ENCODE results near the gene RAPGEF4. TPM values are rescaled to one million over a fixed set of nuclear protein-coding genes. Genes with fewer than 3 reads are reported as not detected.

Gene RAPGEF4
- polyA plus RNA-seq, 2 donors = 1.7 to 3.1 TPM

- H3K4me3 ChIP-seq (ENCODE audit: low read depth in 1 of 2, low read length in 2 of 2) = no peak overlapping the region
- H3K27ac ChIP-seq (ENCODE audit: low read depth in 2 of 2, low read length in 1 of 2) = no peak overlapping the region
- no peaks in the 10 kb centered on the region for H3K4me1 ChIP-seq (ENCODE audit: control insufficient read depth in 2 of 2, insufficient read depth in 2 of 2, low read length in 1 of 2)
- peaks cover 0 to 2% of the 10 kb centered on the region in 2 donors for H3K9me3 ChIP-seq (ENCODE audit: control insufficient read depth in 2 of 2, insufficient read depth in 1 of 2, low read depth in 1 of 2, low read length in 1 of 2)
- no peaks in the 10 kb centered on the region for H3K36me3 ChIP-seq (ENCODE audit: control insufficient read depth in 2 of 2, insufficient read depth in 2 of 2, low read length in 1 of 2)
- no peaks in the 10 kb centered on the region for H3K27me3 ChIP-seq (ENCODE audit: control insufficient read depth in 1 of 2, insufficient read depth in 2 of 2, low read length in 2 of 2)
- 70 to 92% methylated on average over 1 of the region's 1 CpG for WGBS, 2 donors
Observed at GRCh38 chr2:172962082-172962481, 226.4 kb downstream of the RAPGEF4 start.

- no peaks in the 10 kb centered on the region for H3K36me3 ChIP-seq (ENCODE audit: control insufficient read depth in 2 of 2, insufficient read depth in 2 of 2, low read length in 1 of 2)
- H3K4me3 ChIP-seq (ENCODE audit: low read depth in 1 of 2, low read length in 2 of 2) = no peak overlapping the region
- peaks cover 0 to 3% of the 10 kb centered on the region in 2 donors for H3K4me1 ChIP-seq (ENCODE audit: control insufficient read depth in 2 of 2, insufficient read depth in 2 of 2, low read length in 1 of 2)
- no peaks in the 10 kb centered on the region for H3K27me3 ChIP-seq (ENCODE audit: control insufficient read depth in 1 of 2, insufficient read depth in 2 of 2, low read length in 2 of 2)
- H3K9me3 ChIP-seq (ENCODE audit: control insufficient read depth in 2 of 2, insufficient read depth in 1 of 2, low read depth in 1 of 2, low read length in 1 of 2) = peaks cover 0 to 2% of the 10 kb centered on the region in 2 donors
- no peak overlapping the region for H3K27ac ChIP-seq (ENCODE audit: low read depth in 2 of 2, low read length in 1 of 2)
- WGBS, 2 donors = 55 to 63% methylated on average over 2 of the region's 2 CpGs
Observed at GRCh38 chr2:172962824-172963223, 227.2 kb downstream of the RAPGEF4 start.

- Histone ChIP-seq H3K4me1 (ENCODE audit: control insufficient read depth in 2 of 2, insufficient read depth in 2 of 2, low read length in 1 of 2) (peaks cover 3 to 5% of the 10 kb centered on the region in 2 donors), H3K36me3 (ENCODE audit: control insufficient read depth in 2 of 2, insufficient read depth in 2 of 2, low read length in 1 of 2) (no peaks in the 10 kb centered on the region), H3K4me3 (ENCODE audit: low read depth in 1 of 2, low read length in 2 of 2) (no peak overlapping the region), H3K27ac (ENCODE audit: low read depth in 2 of 2, low read length in 1 of 2) (no peak overlapping the region), H3K9me3 (ENCODE audit: control insufficient read depth in 2 of 2, insufficient read depth in 1 of 2, low read depth in 1 of 2, low read length in 1 of 2) (peaks cover 0 to 5% of the 10 kb centered on the region in 2 donors), H3K27me3 (ENCODE audit: control insufficient read depth in 1 of 2, insufficient read depth in 2 of 2, low read length in 2 of 2) (no peaks in the 10 kb centered on the region)
- WGBS, 2 donors = 90% methylated on average over 3 of the region's 3 CpGs
Observed at GRCh38 chr2:172964511-172965139, 229.0 kb downstream of the RAPGEF4 start.

- H3K4me1 ChIP-seq (ENCODE audit: control insufficient read depth in 2 of 2, insufficient read depth in 2 of 2, low read length in 1 of 2) = peaks cover 3 to 7% of the 10 kb centered on the region in 2 donors
- no peaks in the 10 kb centered on the region for H3K27me3 ChIP-seq (ENCODE audit: control insufficient read depth in 1 of 2, insufficient read depth in 2 of 2, low read length in 2 of 2)
- no peak overlapping the region for H3K4me3 ChIP-seq (ENCODE audit: low read depth in 1 of 2, low read length in 2 of 2)
- 89 to 92% methylated on average over 8 of the region's 8 CpGs for WGBS, 2 donors
- peaks cover 0 to 5% of the 10 kb centered on the region in 2 donors for H3K9me3 ChIP-seq (ENCODE audit: control insufficient read depth in 2 of 2, insufficient read depth in 1 of 2, low read depth in 1 of 2, low read length in 1 of 2)
- H3K36me3 ChIP-seq (ENCODE audit: control insufficient read depth in 2 of 2, insufficient read depth in 2 of 2, low read length in 1 of 2) = no peaks in the 10 kb centered on the region
- H3K27ac ChIP-seq (ENCODE audit: low read depth in 2 of 2, low read length in 1 of 2) = no peak overlapping the region
Observed at GRCh38 chr2:172965433-172966212, 230.0 kb downstream of the RAPGEF4 start.

GRCh38 chr2:172967036-172967982 lies 231.7 kb downstream of the RAPGEF4 start:
- Histone ChIP-seq H3K9me3 (ENCODE audit: control insufficient read depth in 2 of 2, insufficient read depth in 1 of 2, low read depth in 1 of 2, low read length in 1 of 2) (peaks cover 0 to 5% of the 10 kb centered on the region in 2 donors), H3K4me1 (ENCODE audit: control insufficient read depth in 2 of 2, insufficient read depth in 2 of 2, low read length in 1 of 2) (peaks cover 3 to 7% of the 10 kb centered on the region in 2 donors), H3K36me3 (ENCODE audit: control insufficient read depth in 2 of 2, insufficient read depth in 2 of 2, low read length in 1 of 2) (no peaks in the 10 kb centered on the region), H3K27ac (ENCODE audit: low read depth in 2 of 2, low read length in 1 of 2) (no peak overlapping the region), H3K27me3 (ENCODE audit: control insufficient read depth in 1 of 2, insufficient read depth in 2 of 2, low read length in 2 of 2) (no peaks in the 10 kb centered on the region), H3K4me3 (ENCODE audit: low read depth in 1 of 2, low read length in 2 of 2) (no peak overlapping the region)
- 75 to 83% methylated on average over 16 of the region's 16 CpGs for WGBS, 2 donors

GRCh38 chr2:172968061-172968469 lies 232.4 kb downstream of the RAPGEF4 start:
- H3K27ac ChIP-seq (ENCODE audit: low read depth in 2 of 2, low read length in 1 of 2) = no peak overlapping the region
- WGBS, 2 donors = 57% methylated on average over 7 of the region's 7 CpGs
- H3K27me3 ChIP-seq (ENCODE audit: control insufficient read depth in 1 of 2, insufficient read depth in 2 of 2, low read length in 2 of 2) = no peaks in the 10 kb centered on the region
- H3K9me3 ChIP-seq (ENCODE audit: control insufficient read depth in 2 of 2, insufficient read depth in 1 of 2, low read depth in 1 of 2, low read length in 1 of 2) = peaks cover 0 to 5% of the 10 kb centered on the region in 2 donors
- peaks cover 3 to 7% of the 10 kb centered on the region in 2 donors for H3K4me1 ChIP-seq (ENCODE audit: control insufficient read depth in 2 of 2, insufficient read depth in 2 of 2, low read length in 1 of 2)
- H3K4me3 ChIP-seq (ENCODE audit: low read depth in 1 of 2, low read length in 2 of 2) = no peak overlapping the region
- H3K36me3 ChIP-seq (ENCODE audit: control insufficient read depth in 2 of 2, insufficient read depth in 2 of 2, low read length in 1 of 2) = no peaks in the 10 kb centered on the region

- WGBS, 2 donors = 63 to 78% methylated on average over 1 of the region's 1 CpG
Observed at GRCh38 chr2:172969166-172969565, 233.5 kb downstream of the RAPGEF4 start.

GRCh38 chr2:172969609-172970008 lies 234.0 kb downstream of the RAPGEF4 start:
- WGBS, 2 donors = 64 to 77% methylated on average over 3 of the region's 3 CpGs
- no peaks in the 10 kb centered on the region for H3K36me3 ChIP-seq (ENCODE audit: control insufficient read depth in 2 of 2, insufficient read depth in 2 of 2, low read length in 1 of 2)
- no peaks in the 10 kb centered on the region for H3K27me3 ChIP-seq (ENCODE audit: control insufficient read depth in 1 of 2, insufficient read depth in 2 of 2, low read length in 2 of 2)
- H3K4me3 ChIP-seq (ENCODE audit: low read depth in 1 of 2, low read length in 2 of 2) = no peak overlapping the region
- H3K9me3 ChIP-seq (ENCODE audit: control insufficient read depth in 2 of 2, insufficient read depth in 1 of 2, low read depth in 1 of 2, low read length in 1 of 2) = peaks cover 0 to 2% of the 10 kb centered on the region in 2 donors
- no peak overlapping the region for H3K27ac ChIP-seq (ENCODE audit: low read depth in 2 of 2, low read length in 1 of 2)
- H3K4me1 ChIP-seq (ENCODE audit: control insufficient read depth in 2 of 2, insufficient read depth in 2 of 2, low read length in 1 of 2) = peaks cover 3 to 7% of the 10 kb centered on the region in 2 donors

More at GRCh38 chr2:172969166-172969565, 233.5 kb downstream of the RAPGEF4 start:
- no peak overlapping the region for H3K4me3 ChIP-seq (ENCODE audit: low read depth in 1 of 2, low read length in 2 of 2)
- no peaks in the 10 kb centered on the region for H3K27me3 ChIP-seq (ENCODE audit: control insufficient read depth in 1 of 2, insufficient read depth in 2 of 2, low read length in 2 of 2)
- H3K4me1 ChIP-seq (ENCODE audit: control insufficient read depth in 2 of 2, insufficient read depth in 2 of 2, low read length in 1 of 2) = peaks cover 3 to 7% of the 10 kb centered on the region in 2 donors
- H3K9me3 ChIP-seq (ENCODE audit: control insufficient read depth in 2 of 2, insufficient read depth in 1 of 2, low read depth in 1 of 2, low read length in 1 of 2) = peaks cover 0 to 5% of the 10 kb centered on the region in 2 donors
- no peak overlapping the region for H3K27ac ChIP-seq (ENCODE audit: low read depth in 2 of 2, low read length in 1 of 2)
- no peaks in the 10 kb centered on the region for H3K36me3 ChIP-seq (ENCODE audit: control insufficient read depth in 2 of 2, insufficient read depth in 2 of 2, low read length in 1 of 2)

GRCh38 chr2:172970660-172971059 lies 235.0 kb downstream of the RAPGEF4 start:
- no peak overlapping the region for H3K4me3 ChIP-seq (ENCODE audit: low read depth in 1 of 2, low read length in 2 of 2)
- H3K36me3 ChIP-seq (ENCODE audit: control insufficient read depth in 2 of 2, insufficient read depth in 2 of 2, low read length in 1 of 2) = no peaks in the 10 kb centered on the region
- H3K27ac ChIP-seq (ENCODE audit: low read depth in 2 of 2, low read length in 1 of 2) = no peak overlapping the region
- H3K27me3 ChIP-seq (ENCODE audit: control insufficient read depth in 1 of 2, insufficient read depth in 2 of 2, low read length in 2 of 2) = no peaks in the 10 kb centered on the region
- H3K9me3 ChIP-seq (ENCODE audit: control insufficient read depth in 2 of 2, insufficient read depth in 1 of 2, low read depth in 1 of 2, low read length in 1 of 2) = peaks cover 0 to 2% of the 10 kb centered on the region in 2 donors
- H3K4me1 ChIP-seq (ENCODE audit: control insufficient read depth in 2 of 2, insufficient read depth in 2 of 2, low read length in 1 of 2) = peaks cover 3 to 7% of the 10 kb centered on the region in 2 donors
- 32 to 55% methylated on average over 4 of the region's 4 CpGs for WGBS, 2 donors

All from esophagus (tissue), 2 donors.